H9 (cell line): ENCODE measurements around the gene RALA. TPM values are rescaled to one million over a fixed set of nuclear protein-coding genes. Genes with fewer than 3 reads are reported as not detected.
A peak's percentile ranks its signal among the peaks of the same experiment; 100 is the strongest.

Experiments
- DNase-seq: peaks from one replicate; pipeline ENCODE4 v3.0.0-alpha.2; 2017
- H2AFZ ChIP-seq: one replicate; pipeline ENCODE4 v1.6.1; 2013; ENCODE audit warnings: mild to moderate bottlenecking, low read length, control low read depth, moderate library complexity
- H2AK5ac ChIP-seq: 2 replicates; pipeline ENCODE4 v1.6.1; 2013; ENCODE audit warnings: low read length, control low read depth, mixed read lengths; ENCODE audit not compliant: insufficient read length
- H2BK120ac ChIP-seq: one replicate; pipeline ENCODE4 v1.6.1; 2013; ENCODE audit warnings: low read depth, mild to moderate bottlenecking, low read length, control low read depth, inconsistent platforms; ENCODE audit not compliant: poor library complexity, severe bottlenecking
- H2BK12ac ChIP-seq: 2 replicates; pipeline ENCODE4 v1.6.1; 2013; ENCODE audit warnings: low read length, control low read depth, mixed read lengths, low read depth; ENCODE audit not compliant: insufficient read length
- H2BK15ac ChIP-seq: 2 replicates; pipeline ENCODE4 v1.6.1; 2013; ENCODE audit warnings: low read depth, low read length, control low read depth
- H2BK20ac ChIP-seq: one replicate; pipeline ENCODE4 v1.6.1; 2013; ENCODE audit warnings: low read depth, mild to moderate bottlenecking, low read length, control low read depth, inconsistent platforms; ENCODE audit not compliant: poor library complexity, severe bottlenecking
- H2BK5ac ChIP-seq: 2 replicates; pipeline ENCODE4 v1.6.1; 2013; ENCODE audit warnings: low read length, control low read depth, mixed read lengths; ENCODE audit not compliant: insufficient read length
- H3K14ac ChIP-seq: 2 replicates; pipeline ENCODE4 v1.6.1; 2013; ENCODE audit warnings: low read length, control low read depth; ENCODE audit not compliant: insufficient read depth
- H3K18ac ChIP-seq: 2 replicates; pipeline ENCODE4 v1.6.1; 2013; ENCODE audit warnings: low read depth, mild to moderate bottlenecking, mixed read lengths, low read length, control low read depth; ENCODE audit not compliant: insufficient read length
- H3K23ac ChIP-seq: 2 replicates; pipeline ENCODE4 v1.6.1; 2013; ENCODE audit warnings: low read length, control low read depth, mixed read lengths, low read depth; ENCODE audit not compliant: insufficient read length
- H3K23me2 ChIP-seq: 2 replicates; pipeline ENCODE4 v1.6.1; 2013; ENCODE audit warnings: low read depth, mild to moderate bottlenecking, mixed read lengths, low read length, control low read depth; ENCODE audit not compliant: insufficient read length, poor library complexity, severe bottlenecking
- H3K27ac ChIP-seq: 2 replicates; pipeline ENCODE4 v1.5.1; 2013; ENCODE audit warnings: low read length, control low read depth, mixed read lengths, low read depth; ENCODE audit not compliant: insufficient read length
- H3K27me3 ChIP-seq: 2 replicates; pipeline ENCODE4 v1.6.1; 2013; ENCODE audit warnings: low read length, control low read depth, inconsistent platforms; ENCODE audit not compliant: insufficient read depth
- H3K4ac ChIP-seq: 2 replicates; pipeline ENCODE4 v1.6.1; 2013; ENCODE audit warnings: low read depth, mild to moderate bottlenecking, control low read depth, inconsistent platforms, low read length, moderate library complexity
- H3K4me1 ChIP-seq: 2 replicates; pipeline ENCODE4 v1.6.1; 2013; ENCODE audit warnings: low read length, control low read depth, inconsistent platforms; ENCODE audit not compliant: insufficient read depth
- H3K4me2 ChIP-seq: 2 replicates; pipeline ENCODE4 v1.6.1; 2013; ENCODE audit warnings: low read length, control low read depth, mixed read lengths; ENCODE audit not compliant: insufficient read length, insufficient read depth
- H3K56ac ChIP-seq: 2 replicates; pipeline ENCODE4 v1.6.1; 2013; ENCODE audit warnings: low read depth, mild to moderate bottlenecking, mixed read lengths, low read length, control low read depth; ENCODE audit not compliant: insufficient read length
- H3K79me1 ChIP-seq: 2 replicates; pipeline ENCODE4 v1.6.1; 2013; ENCODE audit warnings: low read depth, mild to moderate bottlenecking, moderate library complexity, low read length, control low read depth, inconsistent platforms; ENCODE audit not compliant: insufficient read depth, poor library complexity, severe bottlenecking
- H3K79me2 ChIP-seq: 2 replicates; pipeline ENCODE4 v1.6.1; 2013; ENCODE audit warnings: low read length, control low read depth, inconsistent platforms; ENCODE audit not compliant: insufficient read depth
- H3K9ac ChIP-seq: 2 replicates; pipeline ENCODE4 v1.6.1; 2013; ENCODE audit warnings: low read length, control low read depth, mixed read lengths; ENCODE audit not compliant: insufficient read length; ENCODE audit errors: extremely low read depth
- H3K9me3 ChIP-seq: one replicate; pipeline ENCODE4 v1.6.1; 2013; ENCODE audit warnings: low read depth, low read length, inconsistent platforms; ENCODE audit not compliant: control insufficient read depth
- H3T11ph ChIP-seq: one replicate; pipeline ENCODE4 v1.6.1; 2013; ENCODE audit warnings: mild to moderate bottlenecking, low read length, control low read depth, inconsistent platforms
- H4K20me1 ChIP-seq: one replicate; pipeline ENCODE4 v1.6.1; 2013; ENCODE audit not compliant: control insufficient read depth, insufficient read length, insufficient read depth
- H4K5ac ChIP-seq: 2 replicates; pipeline ENCODE4 v1.6.1; 2013; ENCODE audit warnings: low read depth, mild to moderate bottlenecking, mixed read lengths, low read length, control low read depth; ENCODE audit not compliant: insufficient read length
- H4K8ac ChIP-seq: replicated peaks from 2 replicates; pipeline ENCODE4 v1.6.1; 2013; ENCODE audit warnings: low read length, control low read depth, mixed read lengths, low read depth; ENCODE audit not compliant: insufficient read length
- H4K91ac ChIP-seq: 2 replicates; pipeline ENCODE4 v1.6.1; 2013; ENCODE audit warnings: low read depth, mild to moderate bottlenecking, moderate library complexity, mixed read lengths, low read length, control low read depth; ENCODE audit not compliant: insufficient read length
- H3K27ac Mint-ChIP-seq, 3 experiments: 2 replicates in 2 of 3; 3 replicates in 1 of 3; pipeline ENCODE4 v1.8.0; 2020 to 2021; ENCODE audit warnings: mixed read lengths in 3 of 3, mild to moderate bottlenecking in 1 of 3, moderate library complexity in 1 of 3
- H3K27me3 Mint-ChIP-seq: 2 replicates; pipeline ENCODE4 v1.8.0; 2021; ENCODE audit warnings: low read depth, mild to moderate bottlenecking, moderate library complexity, mixed read lengths
- H3K36me3 Mint-ChIP-seq, 3 experiments: 2 replicates in 2 of 3; 3 replicates in 1 of 3; pipeline ENCODE4 v1.8.0; 2020 to 2021; ENCODE audit warnings: low read depth in 3 of 3, mixed read lengths in 3 of 3; ENCODE audit not compliant: insufficient read depth in 1 of 3
- H3K4me1 Mint-ChIP-seq, 2 experiments: 2 replicates each; pipeline ENCODE4 v1.8.0; 2020; ENCODE audit warnings: mixed read lengths in 2 of 2
- H3K4me3 Mint-ChIP-seq, 2 experiments: 2 replicates in 1 of 2; 3 replicates in 1 of 2; pipeline ENCODE4 v1.8.0; 2020 to 2021; ENCODE audit warnings: mild to moderate bottlenecking in 2 of 2, mixed read lengths in 2 of 2, moderate library complexity in 1 of 2
- H3K9me3 Mint-ChIP-seq, 2 experiments: 2 replicates in 1 of 2; 3 replicates in 1 of 2; pipeline ENCODE4 v1.8.0; 2020; ENCODE audit warnings: mild to moderate bottlenecking in 2 of 2, mixed read lengths in 2 of 2, moderate library complexity in 1 of 2
- CTCF ChIP-seq: fragments of 200-600 bp; sonication (generic); conservative IDR thresholded peaks from 3 replicates; pipeline ENCODE4 v1.8.0; 2021; ENCODE audit warnings: antibody characterized with exemption, mild to moderate bottlenecking
- WGBS: extraction: QIAGEN DNeasy Blood & Tissue Kit; methylation state at CpG from one replicate; pipeline ENCODE4 v1.1.7; 2013; ENCODE audit warnings: missing lambda C conversion rate, low lambda C conversion rate, mixed read lengths; ENCODE audit not compliant: insufficient read length; ENCODE audit errors: extremely low coverage; 5-methylcytosine and 5-hydroxymethylcytosine counted together
- total RNA-seq: library from RNA; stranded (reverse); gene quantifications from 2 replicates; pipeline ENCODE4 v1.2.1, GENCODE V29; 2021

RALA gene
- total RNA-seq, 1 experiment from 2014 or later = 57.5 TPM

DNA sequence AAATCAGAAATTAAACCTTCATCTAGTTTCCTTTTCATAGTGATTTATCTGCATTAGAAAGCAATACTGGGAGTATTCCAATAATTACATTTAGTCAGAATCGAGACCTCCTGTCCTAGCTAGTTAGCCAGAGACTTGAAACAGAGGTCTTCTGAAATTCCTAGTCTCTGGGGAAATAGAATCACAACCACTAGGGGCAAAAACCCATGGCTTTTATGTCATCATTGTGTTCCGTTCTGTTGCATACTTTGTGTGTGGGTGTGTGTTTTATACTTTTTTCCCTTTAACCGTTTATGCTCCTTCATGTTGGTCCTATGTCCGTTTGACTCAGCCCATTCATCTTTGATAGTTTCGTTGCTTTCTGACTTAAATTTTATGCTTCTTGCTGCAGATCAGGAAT, 79.8 kb downstream of the RALA start:
- H3K9me3 ChIP-seq = no peaks in the 10 kb centered on the region
- no peak overlapping the region for H3K14ac ChIP-seq
- no peak overlapping the region for H2BK120ac ChIP-seq
- H3K23ac ChIP-seq = no peak overlapping the region
- H3K56ac ChIP-seq = no peak overlapping the region
- H2AFZ ChIP-seq = no peak overlapping the region
- H4K8ac ChIP-seq = no peak overlapping the region
- Mint-ChIP-seq H3K4me1 (peaks cover 0 to 3% of the 10 kb centered on the region in 2 experiments; a peak in 2 of 4 replicates), H3K36me3 (peaks cover 5 to 33% (median 23%) of the 10 kb centered on the region in 3 experiments; a peak in 5 of 7 replicates), H3K27me3 (no peaks in the 10 kb centered on the region), H3K9me3 (no peaks in the 10 kb centered on the region), H3K4me3 (no peak overlapping the region), H3K27ac (no peak overlapping the region)
- H2BK5ac ChIP-seq = no peak overlapping the region
- no peak overlapping the region for H3K18ac ChIP-seq
- H4K91ac ChIP-seq = no peak overlapping the region
- no peak overlapping the region for H2BK12ac ChIP-seq
- no peaks in the 10 kb centered on the region for H3K4me1 ChIP-seq
- no peaks in the 10 kb centered on the region for H4K20me1 ChIP-seq
- H3K79me2 ChIP-seq = no peaks in the 10 kb centered on the region
- no peak overlapping the region for H2AK5ac ChIP-seq
- no peak overlapping the region for H3K9ac ChIP-seq
- no peaks in the 10 kb centered on the region for H3K27me3 ChIP-seq
- peak; percentile 48 for TF ChIP-seq CTCF
- H3K4me2 ChIP-seq = no peak overlapping the region
- H3K27ac ChIP-seq = no peak overlapping the region
- H3K79me1 ChIP-seq = no peaks in the 10 kb centered on the region
- no peak overlapping the region for H4K5ac ChIP-seq
- no peak overlapping the region for H3T11ph ChIP-seq
- H2BK20ac ChIP-seq = no peak overlapping the region
- no CpG with 5 or more reads among the region's 5 CpGs for WGBS
- H2BK15ac ChIP-seq = no peak overlapping the region
- H3K4ac ChIP-seq = no peak overlapping the region
- DNase-seq = no peak
- H3K23me2 ChIP-seq = no peaks in the 10 kb centered on the region
